GM12891 (cell line): Measurements from ENCODE around the gene STX5.

Experiments
- POLR2A ChIP-seq: IDR thresholded peaks from 2 replicates; pipeline ENCODE4 v1.6.1; 2011; ENCODE audit warnings: low read depth, low read length, control low read depth
- POLR2AphosphoS5 ChIP-seq: IDR thresholded peaks from 2 replicates; pipeline ENCODE4 v1.6.1; 2011; ENCODE audit warnings: low read depth, low read length, control low read depth
- TAF1 ChIP-seq: IDR thresholded peaks from 2 replicates; pipeline ENCODE4 v1.6.1; 2011; ENCODE audit warnings: low read depth, low read length, control low read depth

GRCh38 chr11:62853279-62853965 is 21.6 kb upstream of the STX5 start:
- no peak for TF ChIP-seq POLR2A
- no peak for TF ChIP-seq POLR2AphosphoS5
- TF ChIP-seq TAF1, result no peak
